ENCODE data around the gene PIP4P1. TPM values are rescaled to one million over a fixed set of nuclear protein-coding genes. Genes with fewer than 3 reads are reported as not detected.

PIP4P1 gene
- total RNA-seq, 1 donor from 2014 or later: 38.4 TPM

GRCh38 chr14:20499881-20500280 lies 38.6 kb upstream of the PIP4P1 start:
- no peak for TF ChIP-seq CTCF (conservative IDR thresholded peaks at IDR 0.05)
- Mint-ChIP-seq H3K27me3 (no peaks in the 10 kb centered on the region), H3K4me3 (no peak overlapping the region), H3K9me3 (peaks cover 3% of the 10 kb centered on the region), H3K36me3 (no peaks in the 10 kb centered on the region), H3K4me1 (ENCODE audit: unreplicated experiment) (peaks cover 14% of the 10 kb centered on the region), H3K27ac (no peak overlapping the region)
- no peak for DNase-seq (ENCODE audit: extremely low spot score, unreplicated experiment)

- no peak for TF ChIP-seq CTCF (conservative IDR thresholded peaks at IDR 0.05)
- peaks cover 3% of the 10 kb centered on the region for H3K9me3 Mint-ChIP-seq
- H3K27me3 Mint-ChIP-seq: no peaks in the 10 kb centered on the region
- DNase-seq (ENCODE audit: extremely low spot score, unreplicated experiment): no peak
- no peaks in the 10 kb centered on the region for H3K36me3 Mint-ChIP-seq
- H3K4me3 Mint-ChIP-seq: no peak overlapping the region
- no peak overlapping the region for H3K27ac Mint-ChIP-seq
- peaks cover 14% of the 10 kb centered on the region for H3K4me1 Mint-ChIP-seq (ENCODE audit: unreplicated experiment)
Measured at GRCh38 chr14:20499108-20499507, 37.9 kb upstream of the PIP4P1 start.

GRCh38 chr14:20498622-20499021 lies 37.4 kb upstream of the PIP4P1 start:
- H3K9me3 Mint-ChIP-seq: peaks cover 6% of the 10 kb centered on the region
- no peak overlapping the region for H3K4me3 Mint-ChIP-seq
- no peak for TF ChIP-seq CTCF (conservative IDR thresholded peaks at IDR 0.05)
- H3K36me3 Mint-ChIP-seq: no peaks in the 10 kb centered on the region
- no peak for DNase-seq (ENCODE audit: extremely low spot score, unreplicated experiment)
- no peaks in the 10 kb centered on the region for H3K27me3 Mint-ChIP-seq
- peaks cover 13% of the 10 kb centered on the region for H3K4me1 Mint-ChIP-seq (ENCODE audit: unreplicated experiment)
- no peak overlapping the region for H3K27ac Mint-ChIP-seq

- Mint-ChIP-seq H3K27me3 (no peaks in the 10 kb centered on the region), H3K4me3 (peak overlapping the region; percentile 43), H3K36me3 (no peaks in the 10 kb centered on the region), H3K9me3 (peaks cover 8% of the 10 kb centered on the region), H3K27ac (peak overlapping the region; percentile 79), H3K4me1 (ENCODE audit: unreplicated experiment) (peaks cover 15% of the 10 kb centered on the region)
- TF ChIP-seq CTCF (conservative IDR thresholded peaks at IDR 0.05): no peak
- DNase-seq (ENCODE audit: extremely low spot score, unreplicated experiment): no peak
Measured at GRCh38 chr14:20494935-20495766, 33.9 kb upstream of the PIP4P1 start.

GRCh38 chr14:20493634-20494033 lies 32.4 kb upstream of the PIP4P1 start:
- Mint-ChIP-seq H3K27me3 (no peaks in the 10 kb centered on the region), H3K27ac (peak overlapping the region; percentile 96), H3K36me3 (no peaks in the 10 kb centered on the region), H3K4me1 (ENCODE audit: unreplicated experiment) (peaks cover 12% of the 10 kb centered on the region), H3K9me3 (peaks cover 13% of the 10 kb centered on the region), H3K4me3 (peak overlapping the region; percentile 79)
- no peak for DNase-seq (ENCODE audit: extremely low spot score, unreplicated experiment)
- TF ChIP-seq CTCF (conservative IDR thresholded peaks at IDR 0.05): no peak
